Liver (tissue), 9 donors: ENCODE results near the gene ZPLD1. TPM values are rescaled to one million over a fixed set of nuclear protein-coding genes. Genes with fewer than 3 reads are reported as not detected.

ENCODE experiments used
- DNase-seq: peaks from one replicate; pipeline ENCODE4 v3.0.0-alpha.2; 2017; ENCODE audit warnings: low spot score
- H3K27ac ChIP-seq, 2 donors: one replicate each; pipeline ENCODE4 v1.7.0; 2013; ENCODE audit warnings: inconsistent platforms in 2 of 2, low read length in 2 of 2, control low read depth in 1 of 2, low read depth in 1 of 2, mild to moderate bottlenecking in 1 of 2
- H3K27me3 ChIP-seq, 4 donors: one replicate each; pipeline versions ENCODE4 v1.6.1 to v1.7.0; 2013; ENCODE audit warnings: low read length in 3 of 4, inconsistent platforms in 1 of 4, mild to moderate bottlenecking in 1 of 4, moderate library complexity in 1 of 4; ENCODE audit not compliant: control insufficient read depth in 4 of 4, insufficient read depth in 4 of 4
- H3K36me3 ChIP-seq, 4 donors: one replicate each; pipeline versions ENCODE4 v1.6.1 to v1.7.0; 2013; ENCODE audit warnings: low read length in 3 of 4, mild to moderate bottlenecking in 3 of 4, low read depth in 1 of 4, moderate library complexity in 1 of 4; ENCODE audit not compliant: control insufficient read depth in 4 of 4, insufficient read depth in 3 of 4
- H3K4me1 ChIP-seq, 4 donors: one replicate each; pipeline versions ENCODE4 v1.6.1 to v1.7.0; 2013; ENCODE audit warnings: low read length in 3 of 4, mild to moderate bottlenecking in 3 of 4, moderate library complexity in 1 of 4; ENCODE audit not compliant: control insufficient read depth in 4 of 4, insufficient read depth in 4 of 4
- H3K4me3 ChIP-seq, 3 donors: one replicate each; pipeline versions ENCODE4 v1.6.1 to v1.7.0; 2013; ENCODE audit warnings: low read length in 3 of 3, control low read depth in 1 of 3, low read depth in 1 of 3, mild to moderate bottlenecking in 1 of 3
- H3K9ac ChIP-seq, 2 donors: one replicate each; pipeline ENCODE4 v1.7.0; 2013; ENCODE audit warnings: low read length in 2 of 2, mild to moderate bottlenecking in 2 of 2, moderate library complexity in 2 of 2, control low read depth in 1 of 2, low read depth in 1 of 2
- H3K9me3 ChIP-seq, 4 donors: one replicate each; pipeline versions ENCODE4 v1.6.1 to v1.7.0; 2013; ENCODE audit warnings: low read length in 3 of 4; ENCODE audit not compliant: control insufficient read depth in 4 of 4
- EGR1 ChIP-seq, 2 donors: IDR thresholded peaks; 2 replicates each; pipeline ENCODE4 v1.6.1; 2016 to 2018; ENCODE audit warnings: antibody characterized with exemption in 2 of 2, low read depth in 2 of 2
- FOXA1 ChIP-seq: IDR thresholded peaks from 2 replicates; pipeline ENCODE4 v1.6.1; 2016; ENCODE audit warnings: antibody characterized with exemption
- FOXA2 ChIP-seq: IDR thresholded peaks from 2 replicates; pipeline ENCODE4 v1.6.1; 2016; ENCODE audit warnings: antibody characterized with exemption
- GABPA ChIP-seq, 2 donors: IDR thresholded peaks in 1 of 2; conservative IDR thresholded peaks in 1 of 2; 2 replicates each; pipeline ENCODE4 v1.6.1; 2016; ENCODE audit warnings: antibody characterized with exemption in 2 of 2, mild to moderate bottlenecking in 1 of 2, moderate library complexity in 1 of 2
- HNF4A ChIP-seq, 2 donors: conservative IDR thresholded peaks; 2 replicates each; pipeline ENCODE4 v1.6.1; 2016; ENCODE audit warnings: antibody characterized with exemption in 2 of 2, mild to moderate bottlenecking in 2 of 2
- RXRA ChIP-seq, 2 donors: IDR thresholded peaks; 2 replicates each; pipeline ENCODE4 v1.6.1; 2017 to 2018; ENCODE audit warnings: antibody characterized with exemption in 2 of 2, mild to moderate bottlenecking in 1 of 2
- SP1 ChIP-seq: IDR thresholded peaks from 2 replicates; pipeline ENCODE4 v1.6.1; 2018; ENCODE audit warnings: antibody characterized with exemption, mild to moderate bottlenecking
- TAF1 ChIP-seq: conservative IDR thresholded peaks from 2 replicates; pipeline ENCODE4 v1.6.1; 2016; ENCODE audit warnings: antibody characterized with exemption, mild to moderate bottlenecking
- YY1 ChIP-seq: IDR thresholded peaks from 2 replicates; pipeline ENCODE4 v1.6.1; 2016; ENCODE audit warnings: antibody characterized with exemption, mild to moderate bottlenecking
- WGBS: extraction: QIAGEN DNeasy Blood & Tissue Kit; methylation state at CpG from one replicate; pipeline ENCODE4 v1.1.7; 2013; 5-methylcytosine and 5-hydroxymethylcytosine counted together
- polyA plus RNA-seq, 2 donors: library from polyadenylated mRNA; stranded (reverse) in 1 of 2; unstranded in 1 of 2; fragments of 200-250 nt in 1 of 2; fragments of >200 nt in 1 of 2; fragmentation: Nextera tagmentation in 1 of 2; extraction: Ambion mirVana in 1 of 2; gene quantifications; one replicate each; pipeline versions ENCODE4 v1.2.1 to v1.2.3, GENCODE V29; 2013 to 2015
- total RNA-seq, 2 donors: library from RNA; depleted of rRNA; stranded (reverse); fragments of >200 nt; gene quantifications; one replicate each; pipeline ENCODE4 v1.2.3, GENCODE V29; 2014
- TF ChIP-seq, protein P1 (sequence below): IDR thresholded peaks from 2 replicates; pipeline ENCODE4 v1.6.1; 2016; ENCODE audit warnings: antibody characterized with exemption
- TF ChIP-seq, protein P2 (sequence below): fragments of 150-350 bp; IDR thresholded peaks from 2 replicates; pipeline ENCODE4 v1.5.1; 2017; ENCODE audit warnings: improper control_type of control experiment, low read depth, low read length; ENCODE audit not compliant: missing input control
- TF ChIP-seq, protein P3 (sequence below): IDR thresholded peaks from 2 replicates; pipeline ENCODE4 v1.6.1; 2016; ENCODE audit warnings: antibody characterized with exemption
- TF ChIP-seq, protein P4 (sequence below): IDR thresholded peaks from 2 replicates; pipeline ENCODE4 v1.6.1; 2016; ENCODE audit warnings: antibody characterized with exemption, mild to moderate bottlenecking
- donor health status: healthy.
- donor health status: healthy.
- donor health status: healthy.
- donor health status: healthy.
- donor health status: healthy.

Gene ZPLD1
- total and polyA plus RNA-seq, 4 donors, result 0.03 to 0.23 (median 0.07) TPM

DNA sequence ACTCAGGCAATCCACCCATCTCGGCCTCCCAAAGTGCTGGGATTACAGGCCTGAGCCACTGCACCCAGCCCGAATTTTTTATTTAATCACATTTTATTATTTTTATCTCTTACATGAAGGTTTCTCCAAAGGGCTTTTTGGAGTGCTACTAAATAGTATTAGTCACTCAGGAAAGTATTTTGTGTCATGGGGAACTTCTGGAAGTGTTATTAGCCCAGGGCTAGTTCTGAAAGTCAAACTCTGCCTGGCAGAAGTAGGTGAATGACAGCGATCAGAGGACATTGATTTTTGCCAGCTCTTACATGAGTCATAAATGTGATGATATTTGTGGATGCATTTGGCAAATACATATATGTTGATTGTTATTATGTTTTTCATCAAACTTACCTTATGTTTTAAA is 48.7 kb downstream of the ZPLD1 start:
- H3K27me3 ChIP-seq, result no peaks in the 10 kb centered on the region
- no peaks in the 10 kb centered on the region for H3K4me1 ChIP-seq
- 87% methylated on average over 3 of the region's 3 CpGs for WGBS
- no peaks in the 10 kb centered on the region for H3K36me3 ChIP-seq
- no peaks in the 10 kb centered on the region for H3K9me3 ChIP-seq
- no peak overlapping the region for H3K27ac ChIP-seq
- TF ChIP-seq RXRA (IDR thresholded peaks at IDR 0.05) (no peak), FOXA2 (no peak), HNF4A (conservative IDR thresholded peaks at IDR 0.05) (no peak), GABPA (IDR thresholded peaks at IDR 0.05 in 1 of 2, conservative IDR thresholded peaks at IDR 0.05 in 1 of 2) (no peak), EGR1 (IDR thresholded peaks at IDR 0.05; ENCODE audit: low read depth in 2 of 2) (no peak), FOXA1 (no peak)
- TF ChIP-seq, protein P1, sequence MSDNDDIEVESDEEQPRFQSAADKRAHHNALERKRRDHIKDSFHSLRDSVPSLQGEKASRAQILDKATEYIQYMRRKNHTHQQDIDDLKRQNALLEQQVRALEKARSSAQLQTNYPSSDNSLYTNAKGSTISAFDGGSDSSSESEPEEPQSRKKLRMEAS, result no peak
- TF ChIP-seq, protein P2, sequence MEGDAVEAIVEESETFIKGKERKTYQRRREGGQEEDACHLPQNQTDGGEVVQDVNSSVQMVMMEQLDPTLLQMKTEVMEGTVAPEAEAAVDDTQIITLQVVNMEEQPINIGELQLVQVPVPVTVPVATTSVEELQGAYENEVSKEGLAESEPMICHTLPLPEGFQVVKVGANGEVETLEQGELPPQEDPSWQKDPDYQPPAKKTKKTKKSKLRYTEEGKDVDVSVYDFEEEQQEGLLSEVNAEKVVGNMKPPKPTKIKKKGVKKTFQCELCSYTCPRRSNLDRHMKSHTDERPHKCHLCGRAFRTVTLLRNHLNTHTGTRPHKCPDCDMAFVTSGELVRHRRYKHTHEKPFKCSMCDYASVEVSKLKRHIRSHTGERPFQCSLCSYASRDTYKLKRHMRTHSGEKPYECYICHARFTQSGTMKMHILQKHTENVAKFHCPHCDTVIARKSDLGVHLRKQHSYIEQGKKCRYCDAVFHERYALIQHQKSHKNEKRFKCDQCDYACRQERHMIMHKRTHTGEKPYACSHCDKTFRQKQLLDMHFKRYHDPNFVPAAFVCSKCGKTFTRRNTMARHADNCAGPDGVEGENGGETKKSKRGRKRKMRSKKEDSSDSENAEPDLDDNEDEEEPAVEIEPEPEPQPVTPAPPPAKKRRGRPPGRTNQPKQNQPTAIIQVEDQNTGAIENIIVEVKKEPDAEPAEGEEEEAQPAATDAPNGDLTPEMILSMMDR, result no peak
- TF ChIP-seq, protein P3, sequence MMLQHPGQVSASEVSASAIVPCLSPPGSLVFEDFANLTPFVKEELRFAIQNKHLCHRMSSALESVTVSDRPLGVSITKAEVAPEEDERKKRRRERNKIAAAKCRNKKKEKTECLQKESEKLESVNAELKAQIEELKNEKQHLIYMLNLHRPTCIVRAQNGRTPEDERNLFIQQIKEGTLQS, result no peak
- H3K9ac ChIP-seq, result no peak overlapping the region
- DNase-seq, result no peak
- no peak overlapping the region for H3K4me3 ChIP-seq

DNA sequence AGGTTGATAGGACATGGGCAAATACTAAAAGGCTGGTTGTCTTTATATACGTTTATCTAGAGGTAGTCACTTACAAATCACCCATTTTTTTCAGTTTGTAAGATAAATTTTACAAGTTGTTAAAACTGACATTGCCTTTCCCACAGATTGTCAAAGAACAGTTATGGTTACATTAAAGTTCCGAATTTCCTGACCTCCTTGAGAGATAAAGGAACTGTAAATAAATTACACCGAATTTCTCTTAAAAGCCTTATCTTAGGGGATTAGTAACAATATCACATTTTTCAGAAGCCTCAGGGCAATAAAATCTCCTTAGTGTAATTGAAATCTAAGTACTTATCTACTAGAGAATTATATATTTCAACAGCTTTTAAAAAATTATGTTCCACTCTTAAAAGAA is 49.5 kb downstream of the ZPLD1 start:
- WGBS, result 59% methylated on average over 3 of the region's 3 CpGs
- Histone ChIP-seq H3K9me3 (no peaks in the 10 kb centered on the region), H3K4me1 (no peaks in the 10 kb centered on the region), H3K36me3 (no peaks in the 10 kb centered on the region), H3K27ac (no peak overlapping the region), H3K9ac (no peak overlapping the region), H3K27me3 (no peaks in the 10 kb centered on the region), H3K4me3 (no peak overlapping the region)
- DNase-seq, result no peak
- TF ChIP-seq HNF4A (conservative IDR thresholded peaks at IDR 0.05), result no peak

DNA sequence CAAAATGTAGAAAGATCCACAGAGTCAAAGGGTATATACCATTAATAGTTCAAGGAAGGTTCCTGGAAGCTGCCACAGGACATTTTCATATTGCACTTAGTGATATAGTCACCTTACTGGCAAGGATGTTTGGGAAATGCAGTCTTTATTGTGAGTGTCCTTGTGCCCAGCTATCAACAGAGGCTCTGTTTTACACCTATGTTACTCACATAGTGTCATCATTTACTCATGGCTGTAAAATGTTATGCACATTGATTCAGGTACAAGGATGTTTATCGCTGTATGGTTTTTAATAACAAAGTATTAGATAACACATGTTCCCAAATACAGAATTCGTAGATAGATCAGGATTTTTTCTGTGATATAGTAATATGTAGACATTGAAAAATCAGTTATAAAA is 50.9 kb downstream of the ZPLD1 start:
- no peak overlapping the region for H3K27ac ChIP-seq
- TF ChIP-seq RXRA (IDR thresholded peaks at IDR 0.05), result no peak
- TF ChIP-seq, protein P4, sequence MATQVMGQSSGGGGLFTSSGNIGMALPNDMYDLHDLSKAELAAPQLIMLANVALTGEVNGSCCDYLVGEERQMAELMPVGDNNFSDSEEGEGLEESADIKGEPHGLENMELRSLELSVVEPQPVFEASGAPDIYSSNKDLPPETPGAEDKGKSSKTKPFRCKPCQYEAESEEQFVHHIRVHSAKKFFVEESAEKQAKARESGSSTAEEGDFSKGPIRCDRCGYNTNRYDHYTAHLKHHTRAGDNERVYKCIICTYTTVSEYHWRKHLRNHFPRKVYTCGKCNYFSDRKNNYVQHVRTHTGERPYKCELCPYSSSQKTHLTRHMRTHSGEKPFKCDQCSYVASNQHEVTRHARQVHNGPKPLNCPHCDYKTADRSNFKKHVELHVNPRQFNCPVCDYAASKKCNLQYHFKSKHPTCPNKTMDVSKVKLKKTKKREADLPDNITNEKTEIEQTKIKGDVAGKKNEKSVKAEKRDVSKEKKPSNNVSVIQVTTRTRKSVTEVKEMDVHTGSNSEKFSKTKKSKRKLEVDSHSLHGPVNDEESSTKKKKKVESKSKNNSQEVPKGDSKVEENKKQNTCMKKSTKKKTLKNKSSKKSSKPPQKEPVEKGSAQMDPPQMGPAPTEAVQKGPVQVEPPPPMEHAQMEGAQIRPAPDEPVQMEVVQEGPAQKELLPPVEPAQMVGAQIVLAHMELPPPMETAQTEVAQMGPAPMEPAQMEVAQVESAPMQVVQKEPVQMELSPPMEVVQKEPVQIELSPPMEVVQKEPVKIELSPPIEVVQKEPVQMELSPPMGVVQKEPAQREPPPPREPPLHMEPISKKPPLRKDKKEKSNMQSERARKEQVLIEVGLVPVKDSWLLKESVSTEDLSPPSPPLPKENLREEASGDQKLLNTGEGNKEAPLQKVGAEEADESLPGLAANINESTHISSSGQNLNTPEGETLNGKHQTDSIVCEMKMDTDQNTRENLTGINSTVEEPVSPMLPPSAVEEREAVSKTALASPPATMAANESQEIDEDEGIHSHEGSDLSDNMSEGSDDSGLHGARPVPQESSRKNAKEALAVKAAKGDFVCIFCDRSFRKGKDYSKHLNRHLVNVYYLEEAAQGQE, result no peak
- TF ChIP-seq TAF1, result no peak
- no peak for TF ChIP-seq EGR1 (IDR thresholded peaks at IDR 0.05; ENCODE audit: low read depth in 2 of 2)
- no peak for TF ChIP-seq YY1
- TF ChIP-seq, protein P1, result no peak
- TF ChIP-seq, protein P3, result no peak
- TF ChIP-seq, protein P2, result no peak
- TF ChIP-seq SP1, result no peak
- TF ChIP-seq FOXA1, result no peak
- no peak overlapping the region for H3K4me3 ChIP-seq
- no peaks in the 10 kb centered on the region for H3K4me1 ChIP-seq
- H3K9me3 ChIP-seq, result no peaks in the 10 kb centered on the region
- H3K36me3 ChIP-seq, result no peaks in the 10 kb centered on the region
- no peak overlapping the region for H3K9ac ChIP-seq
- 88% methylated on average over 2 of the region's 2 CpGs for WGBS
- H3K27me3 ChIP-seq, result no peaks in the 10 kb centered on the region
- DNase-seq, result no peak
